Measurements from ENCODE around the gene RAD51B. TPM values are rescaled to one million over a fixed set of nuclear protein-coding genes. Genes with fewer than 3 reads are reported as not detected.

Gene RAD51B
- total and polyA plus RNA-seq, 9 of the 15 experiments (the other 6 are each of a cell fraction or from before 2014, with no cell fraction given): 8.5 to 17.3 (median 11.3) TPM

GRCh38 chr14:68013326-68013725, 193.7 kb downstream of the RAD51B start:
- in situ Hi-C loops (cut with MboI): no loop called here
- no peaks in the 10 kb centered on the region for H3K9me1 ChIP-seq (ENCODE audit: control insufficient read depth, insufficient read depth, low read length)
- no TSS peak for BruUV-seq (replicated peaks)

GRCh38 chr14:68014771-68015170, 195.2 kb downstream of the RAD51B start:
- ChIA-PET CTCF (ENCODE audit: low intra/inter-chr PET ratio) (no interaction called here), POLR2A (no interaction called here)
- FAIRE-seq: no peak
- TF ChIP-seq CHD2 (IDR thresholded peaks at IDR 0.05; ENCODE audit: low read depth, low read length): no peak
- no peak for TF ChIP-seq EHMT2 (IDR thresholded peaks at IDR 0.05)
- no peak for TF ChIP-seq SIX5 (IDR thresholded peaks at IDR 0.05; ENCODE audit: borderline replicate concordance in 1 of 2, insufficient read depth in 1 of 2, low read depth in 1 of 2, low read length in 2 of 2)
- TF ChIP-seq GATAD2A (IDR thresholded peaks at IDR 0.05): no peak
- TF ChIP-seq RBM14 (IDR thresholded peaks at IDR 0.05; ENCODE audit: borderline replicate concordance, insufficient read depth, low read depth, low read length): no peak
- intact Hi-C loops (cut with micrococcal nuclease): no loop called here
- H3K9me1 ChIP-seq (ENCODE audit: control insufficient read depth, insufficient read depth, low read length): no peaks in the 10 kb centered on the region
- no peak overlapping the region for H3K4me2 ChIP-seq (ENCODE audit: insufficient read depth, low read length)
- WGBS (ENCODE audit: insufficient coverage, low coverage, missing lambda C conversion rate): 44% methylated on average over 2 of the region's 2 CpGs
- H3K27ac ChIP-seq (ENCODE audit: extremely low read depth, low read depth, low read length): no peak overlapping the region
- no peaks in the 10 kb centered on the region for H3K36me3 ChIP-seq (ENCODE audit: control insufficient read depth, insufficient read depth, low read length)
- H4K20me1 ChIP-seq (replicated peaks; ENCODE audit: control insufficient read depth, insufficient read depth, low read length): no peaks in the 10 kb centered on the region
- H3K9me3 ChIP-seq (replicated peaks; ENCODE audit: control insufficient read depth, insufficient read depth, low read depth, low read length): no peaks in the 10 kb centered on the region; the same call in 1 of the 2 replicates
- no peaks in the 10 kb centered on the region for H3K27me3 ChIP-seq (ENCODE audit: control insufficient read depth in 2 of 2, insufficient read depth in 2 of 2, low read length in 2 of 2)
- H3K79me2 ChIP-seq (ENCODE audit: control insufficient read depth, insufficient read depth, low read length): no peaks in the 10 kb centered on the region
- no TSS peak for BruUV-seq (replicated peaks)
- H3K9ac ChIP-seq (ENCODE audit: insufficient read depth in 1 of 2, low read depth in 2 of 2, low read length in 2 of 2): no peak overlapping the region
- in situ Hi-C loops (cut with MboI): no loop called here
- H3K4me1 ChIP-seq (replicated peaks in 1 of 2; ENCODE audit: control insufficient read depth in 2 of 2, insufficient read depth in 2 of 2, low read length in 2 of 2): no peaks in the 10 kb centered on the region
- no peak overlapping the region for H2AFZ ChIP-seq (ENCODE audit: low read depth, low read length)
- DNase-seq (ENCODE audit: extremely low read depth in 1 of 4, low spot score in 3 of 4): no peak
- H3K4me3 ChIP-seq: no peak overlapping the region
- no peak for ATAC-seq

More at GRCh38 chr14:68013326-68013725, 193.7 kb downstream of the RAD51B start:
- H3K4me1 ChIP-seq (replicated peaks in 1 of 2; ENCODE audit: control insufficient read depth in 2 of 2, insufficient read depth in 2 of 2, low read length in 2 of 2): no peaks in the 10 kb centered on the region
- DNase-seq (ENCODE audit: extremely low read depth in 1 of 4, low spot score in 3 of 4): no peak
- H3K36me3 ChIP-seq (ENCODE audit: control insufficient read depth, insufficient read depth, low read length): no peaks in the 10 kb centered on the region
- no peak overlapping the region for H3K4me2 ChIP-seq (ENCODE audit: insufficient read depth, low read length)
- no peak for FAIRE-seq
- ATAC-seq: no peak
- no peaks in the 10 kb centered on the region for H4K20me1 ChIP-seq (replicated peaks; ENCODE audit: control insufficient read depth, insufficient read depth, low read length)
- H3K4me3 ChIP-seq: no peak overlapping the region
- ChIA-PET CTCF (ENCODE audit: low intra/inter-chr PET ratio) (no interaction called here), POLR2A (no interaction called here)
- intact Hi-C loops (cut with micrococcal nuclease): no loop called here
- no peaks in the 10 kb centered on the region; the same call in 1 of the 2 replicates for H3K9me3 ChIP-seq (replicated peaks; ENCODE audit: control insufficient read depth, insufficient read depth, low read depth, low read length)
- no peak overlapping the region for H2AFZ ChIP-seq (ENCODE audit: low read depth, low read length)
- TF ChIP-seq POLR2B (IDR thresholded peaks at IDR 0.05; ENCODE audit: low read depth, partially characterized antibody) (no peak), MAFF (IDR thresholded peaks at IDR 0.05; ENCODE audit: low read length) (0 out of 2 replicates have a peak, but pooled peaks have one; percentile 32), C11orf30 (IDR thresholded peaks at IDR 0.05; ENCODE audit: low read depth) (peak; percentile 24; the same call in 1 of the 2 replicates), MAFG (tag; conservative IDR thresholded peaks at IDR 0.05) (peak; percentile 36), NFE2L1 (tag; IDR thresholded peaks at IDR 0.05; ENCODE audit: borderline replicate concordance, low read depth) (no peak), ZNF316 (IDR thresholded peaks at IDR 0.05) (peak; percentile 50; the same call in 1 of the 2 replicates)
- TF ChIP-seq, protein P1, sequence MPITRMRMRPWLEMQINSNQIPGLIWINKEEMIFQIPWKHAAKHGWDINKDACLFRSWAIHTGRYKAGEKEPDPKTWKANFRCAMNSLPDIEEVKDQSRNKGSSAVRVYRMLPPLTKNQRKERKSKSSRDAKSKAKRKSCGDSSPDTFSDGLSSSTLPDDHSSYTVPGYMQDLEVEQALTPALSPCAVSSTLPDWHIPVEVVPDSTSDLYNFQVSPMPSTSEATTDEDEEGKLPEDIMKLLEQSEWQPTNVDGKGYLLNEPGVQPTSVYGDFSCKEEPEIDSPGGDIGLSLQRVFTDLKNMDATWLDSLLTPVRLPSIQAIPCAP (CRISPR knock-in tag; IDR thresholded peaks at IDR 0.05; ENCODE audit: borderline replicate concordance): no peak
- no peaks in the 10 kb centered on the region for H3K27me3 ChIP-seq (ENCODE audit: control insufficient read depth in 2 of 2, insufficient read depth in 2 of 2, low read length in 2 of 2)
- no peaks in the 10 kb centered on the region for H3K79me2 ChIP-seq (ENCODE audit: control insufficient read depth, insufficient read depth, low read length)
- H3K27ac ChIP-seq (ENCODE audit: extremely low read depth, low read depth, low read length): no peak overlapping the region
- H3K9ac ChIP-seq (ENCODE audit: insufficient read depth in 1 of 2, low read depth in 2 of 2, low read length in 2 of 2): no peak overlapping the region
- WGBS (ENCODE audit: insufficient coverage, low coverage, missing lambda C conversion rate): 17% methylated on average over 2 of the region's 2 CpGs

All from K562 (cell line).